IPS-11a (cell line): ENCODE results near the gene SH3GL3.

ENCODE experiments used
- H3K4me3 ChIP-seq: one replicate; pipeline ENCODE4 v1.5.1; 2013; ENCODE audit warnings: low read depth, low read length, control low read depth

SH3GL3 gene

GRCh38 chr15:83458381-83458780 lies 11.2 kb downstream of the SH3GL3 start:
- no peak overlapping the region for H3K4me3 ChIP-seq

- no peak overlapping the region for H3K4me3 ChIP-seq
Measured at GRCh38 chr15:83462026-83462425, 14.9 kb downstream of the SH3GL3 start.

- no peak overlapping the region for H3K4me3 ChIP-seq
Measured at GRCh38 chr15:83462953-83463433, 15.9 kb downstream of the SH3GL3 start.

DNA sequence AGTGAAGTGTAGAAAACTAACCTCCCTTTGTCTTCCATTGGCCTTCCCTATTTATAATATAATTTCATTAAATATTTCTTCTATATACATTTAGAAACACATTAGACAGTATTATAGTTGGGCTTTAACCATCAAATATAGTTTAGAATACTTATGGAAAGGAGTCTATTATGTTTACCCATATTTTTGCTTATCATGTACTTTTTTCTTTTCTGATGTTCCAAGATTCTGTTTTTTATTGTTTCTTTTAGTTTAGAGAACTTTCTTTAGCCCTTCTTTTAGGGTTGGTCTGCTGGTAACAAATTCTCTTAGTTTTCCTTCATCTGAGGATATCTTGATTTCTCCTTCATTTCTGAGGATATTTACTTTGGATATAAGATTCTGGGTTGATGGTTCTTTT lies 23.7 kb downstream of the SH3GL3 start:
- no peak overlapping the region for H3K4me3 ChIP-seq

GRCh38 chr15:83471307-83471866 lies 24.2 kb downstream of the SH3GL3 start:
- no peak overlapping the region for H3K4me3 ChIP-seq

GRCh38 chr15:83472151-83472550 lies 25.0 kb downstream of the SH3GL3 start:
- H3K4me3 ChIP-seq: no peak overlapping the region

DNA sequence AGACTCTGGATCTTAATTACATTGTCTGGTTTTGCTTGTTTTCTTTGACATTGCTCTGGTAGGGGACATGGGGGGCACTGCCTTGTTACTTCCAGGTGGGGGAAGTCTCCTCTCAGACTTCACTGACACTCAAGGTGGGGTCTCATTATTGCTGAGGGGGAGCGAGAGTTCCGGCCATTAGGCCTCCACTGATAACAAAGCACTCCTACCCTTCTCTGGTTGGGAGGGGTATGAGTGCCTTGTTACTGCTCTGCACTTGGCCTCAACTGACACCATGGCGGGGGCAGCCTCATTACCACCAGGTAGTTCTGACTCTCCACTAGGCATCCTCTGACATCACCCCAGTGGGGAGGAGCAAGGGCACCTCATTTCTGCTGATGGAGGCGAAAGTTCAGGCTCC lies 25.7 kb downstream of the SH3GL3 start:
- H3K4me3 ChIP-seq: no peak overlapping the region

GRCh38 chr15:83474578-83474977 lies 27.4 kb downstream of the SH3GL3 start:
- H3K4me3 ChIP-seq: no peak overlapping the region

- H3K4me3 ChIP-seq: no peak overlapping the region
Measured at GRCh38 chr15:83475551-83475950, 28.4 kb downstream of the SH3GL3 start.

DNA sequence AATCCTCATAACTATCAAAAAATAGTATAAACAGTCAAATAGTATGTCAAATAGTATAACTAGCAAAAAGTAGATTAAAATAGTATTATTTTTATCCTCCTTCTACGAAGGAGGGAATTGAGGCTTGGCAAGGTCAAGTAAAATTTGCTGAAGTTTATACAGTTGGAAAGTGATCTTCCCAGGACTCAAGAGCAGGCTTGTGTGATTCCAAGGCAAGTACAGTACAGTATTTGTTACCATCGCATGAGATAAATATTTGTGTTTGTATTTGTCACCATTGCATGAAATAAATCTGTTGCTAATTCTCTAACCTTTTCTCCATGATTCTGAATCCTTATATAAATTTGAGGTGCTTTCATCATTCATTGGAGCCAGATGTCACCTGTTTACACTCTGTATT lies 28.9 kb downstream of the SH3GL3 start:
- no peak overlapping the region for H3K4me3 ChIP-seq

- no peak overlapping the region for H3K4me3 ChIP-seq
Measured at GRCh38 chr15:83476708-83477107, 29.6 kb downstream of the SH3GL3 start.

DNA sequence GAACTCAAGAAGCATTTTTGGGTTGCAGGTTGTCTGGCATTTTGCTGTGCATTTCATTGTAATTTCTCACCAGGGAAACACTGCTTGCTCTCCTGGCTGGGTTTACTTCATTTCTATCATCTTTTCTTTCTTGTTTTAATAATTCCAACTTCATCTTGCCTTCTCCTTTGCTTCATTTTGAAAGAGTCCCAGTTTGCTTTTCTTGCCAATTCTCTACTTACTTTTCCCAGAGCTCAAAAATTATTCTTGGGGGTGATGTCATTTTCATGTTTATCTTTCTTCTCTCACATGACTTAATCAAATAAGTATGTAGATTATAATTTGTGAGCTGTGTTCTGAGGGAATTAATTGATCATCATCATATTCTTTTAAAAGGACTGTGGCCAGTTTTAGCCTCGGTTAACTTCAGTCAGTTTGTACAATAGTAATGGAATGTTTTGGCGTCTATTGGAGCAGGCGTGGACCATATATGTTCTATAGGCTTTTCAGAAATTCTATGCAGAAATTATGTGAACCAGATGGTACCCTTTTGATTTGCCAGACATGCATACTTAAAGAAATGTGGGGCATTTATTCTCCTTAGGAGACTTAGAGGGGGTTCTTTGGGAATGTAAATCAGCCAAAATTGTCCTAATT lies 30.1 kb downstream of the SH3GL3 start:
- H3K4me3 ChIP-seq: no peak overlapping the region

- no peak overlapping the region for H3K4me3 ChIP-seq
Measured at GRCh38 chr15:83477808-83478537, 30.8 kb downstream of the SH3GL3 start.

DNA sequence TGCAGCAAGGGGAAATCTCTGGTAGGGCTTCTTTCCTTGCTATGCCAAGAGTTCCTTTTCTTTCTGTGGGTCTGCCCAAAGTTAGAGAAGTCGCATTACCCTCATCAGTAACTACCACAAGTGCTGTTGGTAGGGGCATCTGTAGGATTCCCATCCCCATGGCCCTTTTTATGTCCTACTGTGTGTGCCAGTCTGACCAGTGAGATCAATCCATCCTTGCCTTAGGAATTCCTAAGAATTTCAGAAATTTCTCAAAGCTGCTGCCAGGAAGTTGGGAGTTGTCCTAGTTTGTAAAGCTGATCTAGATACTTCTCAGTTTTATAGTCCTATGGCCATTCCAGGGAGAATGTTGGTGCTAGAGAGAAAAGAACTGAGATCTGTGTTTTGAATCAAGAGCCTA lies 36.5 kb downstream of the SH3GL3 start:
- no peak overlapping the region for H3K4me3 ChIP-seq

DNA sequence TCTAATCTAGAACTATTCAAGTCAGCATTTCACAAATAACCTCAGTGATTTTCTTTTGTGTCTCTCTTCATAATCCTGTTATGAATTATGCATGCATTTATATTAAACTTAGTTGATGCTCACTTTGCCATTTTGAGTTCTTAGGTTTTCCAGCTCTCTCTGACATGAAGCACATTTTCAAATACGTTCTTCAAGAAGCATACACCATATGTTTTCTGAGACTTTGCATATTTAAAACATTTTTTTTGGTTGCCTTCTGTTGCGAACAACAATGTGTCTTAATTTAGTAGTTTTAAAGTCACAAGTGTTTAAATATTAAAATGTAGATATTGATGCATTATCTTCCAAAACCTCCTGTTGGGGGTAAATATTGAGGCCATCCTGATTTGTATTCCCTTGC lies 37.5 kb downstream of the SH3GL3 start:
- H3K4me3 ChIP-seq: no peak overlapping the region

DNA sequence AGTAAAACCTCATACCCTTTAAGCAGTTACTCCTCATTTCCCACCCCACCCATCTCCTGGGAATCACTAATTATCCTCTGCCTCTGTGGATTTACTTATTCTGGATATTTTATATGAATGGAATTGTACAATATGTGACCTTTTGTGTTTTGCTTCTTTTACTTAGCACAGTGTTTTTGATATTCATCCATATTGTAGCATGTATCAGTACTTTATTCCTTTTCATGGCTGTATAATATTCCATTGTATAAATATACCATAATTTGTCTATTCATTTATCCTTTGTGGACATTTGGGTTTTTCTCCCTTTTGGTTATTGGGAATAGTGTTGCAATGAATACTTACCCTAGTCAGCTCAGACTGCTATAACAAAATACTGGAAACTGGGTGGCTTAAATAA lies 39.2 kb downstream of the SH3GL3 start:
- no peak overlapping the region for H3K4me3 ChIP-seq

- no peak overlapping the region for H3K4me3 ChIP-seq
Measured at GRCh38 chr15:83487519-83487918, 40.4 kb downstream of the SH3GL3 start.

GRCh38 chr15:83489690-83490089 lies 42.5 kb downstream of the SH3GL3 start:
- H3K4me3 ChIP-seq: no peak overlapping the region

GRCh38 chr15:83491486-83491885 lies 44.3 kb downstream of the SH3GL3 start:
- no peak overlapping the region for H3K4me3 ChIP-seq

- no peak overlapping the region for H3K4me3 ChIP-seq
Measured at GRCh38 chr15:83496766-83497165, 49.6 kb downstream of the SH3GL3 start.

- no peak overlapping the region for H3K4me3 ChIP-seq
Measured at GRCh38 chr15:83498374-83498773, 51.2 kb downstream of the SH3GL3 start.

- no peak overlapping the region for H3K4me3 ChIP-seq
Measured at GRCh38 chr15:83498801-83499200, 51.7 kb downstream of the SH3GL3 start.
